GM19239 (cell line): ENCODE results near the gene ZC3H12C.
"Not testable (repeated sequence)": the region's sequence is repeated elsewhere in the genome, so short reads cannot be mapped to it uniquely, and the experiment has no call there.

Source experiments
- DNase-seq: peaks from one replicate; pipeline ENCODE4 v3.0.0; 2011; ENCODE audit warnings: low spot score; ENCODE audit not compliant: insufficient read length
- FAIRE-seq: peaks from 2 replicates; lab custom pipeline; 2011; peaks lifted over from hg19 to GRCh38; lab: Jason Lieb, UNC

Gene ZC3H12C

DNA sequence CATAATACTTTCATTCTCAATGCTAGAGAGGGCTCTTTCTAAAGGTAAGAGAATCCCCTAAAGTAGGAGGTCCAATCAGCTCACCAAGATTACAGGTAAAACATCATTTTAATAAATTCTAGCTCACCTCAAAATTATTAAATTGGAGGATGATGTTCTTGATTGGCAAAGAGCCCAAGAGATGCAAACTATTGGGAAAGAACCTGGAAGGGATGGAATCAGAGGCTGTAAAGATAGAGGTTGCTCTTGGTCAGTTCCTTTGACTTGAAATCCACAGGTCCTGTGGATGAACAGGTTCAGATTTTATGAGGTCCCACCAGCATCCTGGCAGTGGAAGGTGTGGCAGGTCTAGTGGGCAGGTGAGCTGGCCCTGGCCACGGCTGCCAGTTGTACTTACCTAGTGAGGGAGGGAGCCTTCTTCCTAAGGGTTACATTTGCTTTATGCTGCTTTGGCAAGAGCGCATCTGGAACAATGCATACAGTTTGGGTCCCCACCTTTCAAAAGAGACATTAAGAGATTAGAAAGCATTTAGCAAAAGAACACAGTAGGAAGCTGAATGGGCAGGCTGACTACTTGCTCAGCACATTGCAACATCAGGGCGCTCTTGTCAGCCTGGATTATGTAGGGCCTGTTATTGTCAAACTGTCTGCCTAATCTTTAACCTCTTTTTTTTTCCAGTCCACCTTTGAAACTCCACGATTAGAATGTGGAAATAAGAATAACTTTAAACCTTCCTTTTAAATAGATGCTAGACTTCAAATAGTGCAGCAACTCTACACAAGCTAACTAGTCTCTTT lies 106.2 kb downstream of the ZC3H12C start:
- no peak for DNase-seq
- no peak for FAIRE-seq

GRCh38 chr11:110200241-110200640 lies 107.0 kb downstream of the ZC3H12C start:
- DNase-seq (no peak), FAIRE-seq (no peak)

DNA sequence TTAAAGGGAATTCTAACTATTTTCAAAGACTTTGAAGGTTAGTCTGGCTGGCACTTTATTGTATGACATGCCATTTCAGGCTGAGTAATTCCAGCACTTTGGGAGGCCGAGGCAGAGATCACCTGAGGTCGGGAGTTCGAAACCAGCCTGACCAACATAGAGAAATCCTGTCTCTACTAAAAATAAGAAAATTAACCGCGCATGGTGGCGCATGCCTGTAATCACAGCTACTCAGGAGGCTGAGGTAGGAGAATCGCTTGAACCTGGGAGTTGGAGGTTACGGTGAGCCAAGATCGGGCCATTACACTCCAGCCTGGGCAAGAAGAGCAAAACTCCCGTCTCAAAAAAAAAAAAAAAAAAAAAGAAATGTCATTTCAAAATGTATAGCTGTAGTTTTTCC lies 107.6 kb downstream of the ZC3H12C start:
- no peak for DNase-seq
- FAIRE-seq: no peak

DNA sequence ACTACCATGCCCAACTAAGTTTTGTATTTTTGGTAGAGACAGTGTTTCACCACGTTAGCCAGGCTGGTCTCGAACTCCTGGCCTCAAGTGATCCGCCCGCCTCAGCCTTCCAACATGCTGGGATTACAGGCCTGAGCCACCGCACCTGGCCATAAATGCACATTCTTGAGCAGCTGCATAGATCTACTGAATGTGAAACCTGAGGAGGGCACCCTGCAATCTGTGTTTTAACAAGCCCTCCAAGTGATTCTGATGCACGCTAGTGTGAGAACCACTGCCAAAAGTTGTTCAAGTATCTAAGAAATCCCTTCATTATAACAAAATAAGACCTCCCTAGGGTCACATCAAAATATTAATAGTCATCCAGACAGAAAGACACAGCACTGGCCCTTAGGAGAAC lies 113.9 kb downstream of the ZC3H12C start:
- no peak for FAIRE-seq
- DNase-seq: no peak

DNA sequence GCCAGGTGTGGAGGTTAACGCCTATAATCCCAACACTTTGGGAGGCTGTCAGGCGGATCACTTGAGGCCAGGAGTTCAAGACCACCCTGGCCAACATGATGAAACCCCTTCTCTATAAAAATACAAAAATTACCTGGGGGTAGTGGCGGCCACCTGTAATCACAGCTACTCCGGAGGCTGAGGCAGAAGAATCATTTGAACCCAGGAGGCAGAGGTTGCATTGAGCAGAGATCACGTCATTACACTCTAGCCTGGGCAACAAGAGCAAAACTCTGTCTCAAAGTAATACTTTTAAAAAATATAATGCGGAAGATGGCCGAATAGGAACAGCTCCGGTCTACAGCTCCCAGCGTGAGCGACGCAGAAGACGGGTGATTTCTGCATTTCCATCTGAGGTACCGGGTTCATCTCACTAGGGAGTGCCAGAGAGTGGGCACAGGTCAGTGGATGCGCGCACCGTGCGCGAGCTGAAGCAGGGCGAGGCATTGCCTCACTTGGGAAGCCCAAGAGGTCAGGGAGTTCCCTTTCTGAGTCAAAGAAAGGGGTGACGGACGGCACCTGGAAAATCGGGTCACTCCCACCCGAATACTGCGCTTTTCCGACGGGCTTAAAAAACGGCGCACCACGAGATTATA lies 115.6 kb downstream of the ZC3H12C start:
- DNase-seq, FAIRE-seq: not testable (repeated sequence)

GRCh38 chr11:110209313-110209694 lies 116.1 kb downstream of the ZC3H12C start:
- DNase-seq, FAIRE-seq: not testable (repeated sequence)

- FAIRE-seq (no peak), DNase-seq (no peak)
These were observed 124.2 kb downstream of the ZC3H12C start for GRCh38 chr11:110217223-110217877.

DNA sequence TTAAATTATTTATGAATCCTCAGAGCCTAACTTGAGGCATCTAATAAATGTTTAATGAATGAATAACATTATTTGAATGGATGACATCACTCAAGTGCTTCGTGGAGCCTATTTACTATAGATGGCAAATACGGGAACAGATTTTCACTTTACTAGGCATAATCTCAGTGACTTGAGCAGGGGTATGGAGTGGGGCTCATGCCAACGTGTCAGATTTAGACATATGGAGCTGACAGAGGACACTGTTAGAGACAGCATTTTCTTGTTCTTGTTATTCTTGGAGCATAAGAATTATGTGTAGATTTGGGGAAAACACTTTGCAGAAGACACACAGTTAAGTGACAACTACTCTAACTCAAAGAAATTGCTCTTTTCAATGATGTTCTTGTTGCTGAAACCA lies 124.7 kb downstream of the ZC3H12C start:
- FAIRE-seq (no peak), DNase-seq (no peak)

- peak; percentile 54 for FAIRE-seq
- DNase-seq: no peak
These were observed 126.0 kb downstream of the ZC3H12C start for GRCh38 chr11:110219006-110219785.
